K562 (cell line): ENCODE measurements around the gene GALNT7. TPM values are rescaled to one million over a fixed set of nuclear protein-coding genes. Genes with fewer than 3 reads are reported as not detected.

Experiments
- ARID3A ChIP-seq: IDR thresholded peaks from 2 replicates; pipeline ENCODE4 v1.6.1; 2012; ENCODE audit warnings: low read depth, low read length, improper control_type of control experiment, borderline replicate concordance
- ARNT ChIP-seq, 2 experiments: fragments of 450-650 bp; IDR thresholded peaks; 2 replicates each; pipeline ENCODE4 v1.6.1; 2016; ENCODE audit warnings: mild to moderate bottlenecking in 1 of 2
- ATF1 ChIP-seq, 2 experiments: fragments of 450-650 bp in 1 of 2; IDR thresholded peaks; 2 replicates each; pipeline ENCODE4 v1.6.1; 2016; ENCODE audit warnings: missing compliant biosample characterization in 1 of 2, missing genetic modification characterization in 1 of 2
- CBFA2T2 ChIP-seq: fragments of 450-650 bp; conservative IDR thresholded peaks from 2 replicates; pipeline ENCODE4 v1.6.1; 2017; ENCODE audit warnings: mild to moderate bottlenecking
- FOXA1 ChIP-seq: fragments of 450-650 bp; IDR thresholded peaks from 2 replicates; pipeline ENCODE4 v1.6.1; 2016; ENCODE audit warnings: mild to moderate bottlenecking, borderline replicate concordance
- GABPA ChIP-seq: fragments of 200-800 bp; sonication (Bioruptor generic); conservative IDR thresholded peaks from 2 replicates; pipeline ENCODE4 v1.6.1; 2016; ENCODE audit warnings: low read depth, missing genetic modification characterization, missing compliant biosample characterization
- MNT ChIP-seq, 2 experiments: fragments of 450-650 bp; conservative IDR thresholded peaks; 2 replicates each; pipeline ENCODE4 v1.6.1; 2017; ENCODE audit warnings: mild to moderate bottlenecking in 2 of 2, moderate library complexity in 2 of 2
- MTA3 ChIP-seq: fragments of 450-650 bp; formaldehyde crosslinking; IDR thresholded peaks from 2 replicates; pipeline ENCODE4 v1.6.1; 2017; ENCODE audit warnings: mild to moderate bottlenecking, borderline replicate concordance
- NCOR1 ChIP-seq: fragments of 450-650 bp; IDR thresholded peaks from 2 replicates; pipeline ENCODE4 v1.6.1; 2016; ENCODE audit warnings: mild to moderate bottlenecking, moderate library complexity
- NFE2 ChIP-seq: IDR thresholded peaks from 2 replicates; pipeline ENCODE4 v1.6.1; 2014; ENCODE audit warnings: antibody characterized with exemption, low read depth
- RBM25 ChIP-seq: fragments of 200-400 bp; formaldehyde crosslinking; IDR thresholded peaks from 2 replicates; pipeline ENCODE4 v1.6.1; 2018; ENCODE audit warnings: low read length, low read depth, moderate library complexity; ENCODE audit not compliant: severe bottlenecking
- SMARCA4 ChIP-seq: fragments of 450-650 bp; IDR thresholded peaks from 2 replicates; pipeline ENCODE4 v1.6.1; 2016
- SREBF1 ChIP-seq: fragments of 150-350 bp; IDR thresholded peaks from 2 replicates; pipeline ENCODE4 v1.6.1; 2014; ENCODE audit warnings: antibody characterized with exemption, low read depth, low read length, borderline replicate concordance
- TAF15 ChIP-seq: fragments of 200-400 bp; formaldehyde crosslinking; IDR thresholded peaks from 2 replicates; pipeline ENCODE4 v1.6.1; 2017; ENCODE audit warnings: mild to moderate bottlenecking, low read depth, low read length, moderate library complexity
- TBL1XR1 ChIP-seq, 2 experiments: IDR thresholded peaks; 2 replicates each; pipeline ENCODE4 v1.6.1; 2012; ENCODE audit warnings: improper control_type of control experiment in 2 of 2, low read length in 2 of 2, mild to moderate bottlenecking in 1 of 2
- THRB ChIP-seq: fragments of 450-650 bp; formaldehyde crosslinking; conservative IDR thresholded peaks from 2 replicates; pipeline ENCODE4 v1.4.0; 2022; ENCODE audit warnings: mild to moderate bottlenecking, missing genetic modification characterization
- ZBED1 ChIP-seq: IDR thresholded peaks from 2 replicates; pipeline ENCODE4 v1.6.1; 2014
- ZBTB33 ChIP-seq: sonication (generic); formaldehyde crosslinking; IDR thresholded peaks from 2 replicates; pipeline ENCODE4 v1.8.1; 2023; ENCODE audit warnings: mild to moderate bottlenecking, missing genetic modification reagents
- ZNF23 ChIP-seq: fragments of 250-450 bp; sonication (Bioruptor Pico); IDR thresholded peaks from 2 replicates; pipeline ENCODE4 v1.4.0; 2020; ENCODE audit warnings: mild to moderate bottlenecking
- polyA plus RNA-seq, 8 experiments: library from polyadenylated mRNA; depleted of rRNA in 4 of 8; stranded (reverse) in 5 of 8; unstranded in 3 of 8; fragments of >200 nt; fragmentation: Nextera tagmentation in 2 of 8; fragmentation: Illumina TruSeq in 1 of 8; extraction: Ambion mirVana in 2 of 8; extraction: Trizol in 1 of 8; gene quantifications; 2 replicates each; pipeline versions ENCODE4 v1.2.1 to v1.2.3, GENCODE V29; 2011 to 2014; ENCODE audit warnings: inconsistent platforms in 1 of 8, missing spikeins in 1 of 8
- total RNA-seq, 7 experiments: library from RNA; depleted of rRNA in 6 of 7; stranded (reverse); fragments of >200 nt in 6 of 7; fragmentation: Illumina TruSeq in 2 of 7; extraction: Trizol in 2 of 7; gene quantifications; 2 replicates each; pipeline versions ENCODE4 v1.2.1 to v1.2.3, GENCODE V29; 2011 to 2021; ENCODE audit warnings: low replicate concordance in 1 of 7

The GALNT7 gene
- total and polyA plus RNA-seq, 9 of the 15 experiments (the other 6 are each of a cell fraction or from before 2014, with no cell fraction given) = 16.7 to 38.7 (median 31.1) TPM

- peak; percentile 68 for TF ChIP-seq ZBTB33 (CRISPR knock-in tag)
- TF ChIP-seq RBM25 = no peak
- TF ChIP-seq SMARCA4 = peak; percentile 88
- TF ChIP-seq TAF15 = no peak
- peak in 1 of 2 experiments; percentile 73; a peak in 2 of 4 replicates for TF ChIP-seq TBL1XR1 (IDR thresholded peaks at IDR 0.05; ENCODE audit: low read length in 2 of 2)
- 0 out of 2 replicates have a peak, but pooled peaks have one; percentile 22 for TF ChIP-seq ZNF23 (CRISPR knock-in tag)
- TF ChIP-seq FOXA1 = peak; percentile 73
- TF ChIP-seq NCOR1 = peak; percentile 75
- 0 out of 4 replicates have a peak, but pooled peaks of 1 of the 2 experiments have one; percentile 50 for TF ChIP-seq ARNT (IDR thresholded peaks at IDR 0.05)
- TF ChIP-seq ARID3A = peak; percentile 76
- TF ChIP-seq NFE2 = peak; percentile 65
- peak; percentile 97 for TF ChIP-seq CBFA2T2
- 0 out of 2 replicates have a peak, but pooled peaks have one; percentile 61 for TF ChIP-seq MTA3
- TF ChIP-seq ATF1 (CRISPR knock-in tag; IDR thresholded peaks at IDR 0.05) = no peak
- peak; percentile 68 for TF ChIP-seq ATF1 (tag; IDR thresholded peaks at IDR 0.05)
- peak; percentile 45; the same call in 1 of the 2 replicates for TF ChIP-seq GABPA (tag)
- TF ChIP-seq SREBF1 = no peak
- TF ChIP-seq ZBED1 = 0 out of 2 replicates have a peak, but pooled peaks have one; percentile 32
- TF ChIP-seq THRB (CRISPR knock-in tag) = peak; percentile 78; the same call in 1 of the 2 replicates
- peak in 1 of 2 experiments; percentile 67; a peak in 3 of 4 replicates for TF ChIP-seq MNT (conservative IDR thresholded peaks at IDR 0.05)
Observed at GRCh38 chr4:173252024-173252935, 83.7 kb downstream of the GALNT7 start (continued).
